HEK293 (cell line): Measurements from ENCODE around the gene NDUFS2.

Experiments used
- CTCF ChIA-PET: fragments of 350-600 bp; formaldehyde crosslinking; extraction: SDS; loops from one replicate; lab custom pipeline; 2021; ENCODE audit warnings: antibody characterized with exemption; lab: Yijun Ruan, JAX
- POLR2A ChIA-PET: fragments of 300-600 bp; formaldehyde crosslinking; extraction: SDS; loops from one replicate; lab custom pipeline; 2020; ENCODE audit warnings: antibody characterized with exemption, inconsistent platforms; lab: Yijun Ruan, JAX
- H3K27ac ChIP-seq: fragments of 200-500 bp; sonication (Bioruptor generic); 2 replicates; pipeline ENCODE4 v1.5.1; 2014; ENCODE audit warnings: low read depth, low read length, control low read depth, inconsistent platforms; ENCODE audit errors: extremely low read depth
- H3K36me3 ChIP-seq, 2 experiments: fragments of 200-500 bp in 1 of 2; sonication (Bioruptor generic) in 1 of 2; 1 replicate in 1 of 2; 2 replicates in 1 of 2; pipeline ENCODE4 v1.5.1; 2014 to 2017; ENCODE audit warnings: inconsistent platforms in 2 of 2, low read length in 2 of 2; ENCODE audit not compliant: control insufficient read depth in 2 of 2, insufficient read depth in 1 of 2
- H3K4me1 ChIP-seq: fragments of 200-500 bp; sonication (Bioruptor generic); 2 replicates; pipeline ENCODE4 v1.5.1; 2014; ENCODE audit warnings: mild to moderate bottlenecking, low read length, inconsistent platforms; ENCODE audit not compliant: control insufficient read depth, insufficient read depth
- H3K4me3 ChIP-seq: 2 replicates; pipeline ENCODE4 v1.5.1; 2011; ENCODE audit warnings: low read depth, mild to moderate bottlenecking, control low read depth, low read length, moderate library complexity
- H3K9me3 ChIP-seq: fragments of 200-500 bp; sonication (Bioruptor generic); 2 replicates; pipeline ENCODE4 v1.5.1; 2014; ENCODE audit warnings: low read depth, low read length, inconsistent platforms; ENCODE audit not compliant: control insufficient read depth, insufficient read depth
- IKZF3 ChIP-seq: fragments of 450-650 bp; IDR thresholded peaks from 2 replicates; pipeline ENCODE4 v1.5.0; 2018; ENCODE audit warnings: missing biosample characterization, mild to moderate bottlenecking, missing genetic modification characterization, moderate library complexity
- KLF1 ChIP-seq: fragments of 450-650 bp; formaldehyde crosslinking; IDR thresholded peaks from 2 replicates; pipeline ENCODE4 v1.5.1; 2016; ENCODE audit warnings: missing biosample characterization, missing genetic modification characterization
- PRDM10 ChIP-seq: fragments of 450-650 bp; formaldehyde crosslinking; IDR thresholded peaks from 2 replicates; pipeline ENCODE4 v1.5.1; 2016; ENCODE audit warnings: missing biosample characterization, missing genetic modification characterization
- SCRT1 ChIP-seq: fragments of 450-650 bp; formaldehyde crosslinking; IDR thresholded peaks from 2 replicates; pipeline ENCODE4 v1.5.1; 2016; ENCODE audit warnings: missing biosample characterization, missing genetic modification characterization, borderline replicate concordance
- SCRT2 ChIP-seq: fragments of 450-650 bp; formaldehyde crosslinking; IDR thresholded peaks from 2 replicates; pipeline ENCODE4 v1.5.1; 2016; ENCODE audit warnings: missing biosample characterization, missing genetic modification characterization
- SP3 ChIP-seq: fragments of 450-650 bp; formaldehyde crosslinking; IDR thresholded peaks from 2 replicates; pipeline ENCODE4 v1.5.1; 2016; ENCODE audit warnings: missing biosample characterization, missing genetic modification characterization
- ZBTB20 ChIP-seq: fragments of 450-650 bp; formaldehyde crosslinking; IDR thresholded peaks from 2 replicates; pipeline ENCODE4 v1.5.1; 2016; ENCODE audit warnings: missing biosample characterization, missing genetic modification characterization
- ZEB2 ChIP-seq: fragments of 450-650 bp; formaldehyde crosslinking; IDR thresholded peaks from 2 replicates; pipeline ENCODE4 v1.5.1; 2016; ENCODE audit warnings: missing biosample characterization, missing genetic modification characterization
- ZNF114 ChIP-seq: fragments of 450-650 bp; formaldehyde crosslinking; IDR thresholded peaks from 2 replicates; pipeline ENCODE4 v1.5.0; 2017; ENCODE audit warnings: missing biosample characterization, missing genetic modification characterization
- ZNF155 ChIP-seq: fragments of 450-650 bp; formaldehyde crosslinking; IDR thresholded peaks from 2 replicates; pipeline ENCODE4 v1.5.1; 2016; ENCODE audit warnings: missing biosample characterization, missing genetic modification characterization
- ZNF366 ChIP-seq: fragments of 450-650 bp; formaldehyde crosslinking; conservative IDR thresholded peaks from 2 replicates; pipeline ENCODE4 v1.5.1; 2016; ENCODE audit warnings: missing biosample characterization, missing genetic modification characterization
- ZNF518A ChIP-seq: fragments of 450-650 bp; formaldehyde crosslinking; conservative IDR thresholded peaks from 2 replicates; pipeline ENCODE4 v1.5.1; 2016; ENCODE audit warnings: low read depth, missing biosample characterization, missing genetic modification characterization
- ZNF626 ChIP-seq: fragments of 450-650 bp; sonication (Bioruptor Pico); formaldehyde crosslinking; IDR thresholded peaks from 2 replicates; pipeline ENCODE4 v1.5.1; 2018; ENCODE audit warnings: missing biosample characterization, missing genetic modification characterization, inconsistent platforms
- ZNF629 ChIP-seq: fragments of 450-650 bp; formaldehyde crosslinking; IDR thresholded peaks from 2 replicates; pipeline ENCODE4 v1.5.1; 2017; ENCODE audit warnings: missing biosample characterization, missing genetic modification characterization
- ZNF704 ChIP-seq: fragments of 450-650 bp; formaldehyde crosslinking; IDR thresholded peaks from 2 replicates; pipeline ENCODE4 v1.5.1; 2016; ENCODE audit warnings: missing biosample characterization, missing genetic modification characterization
- ZSCAN18 ChIP-seq: fragments of 450-650 bp; formaldehyde crosslinking; IDR thresholded peaks from 2 replicates; pipeline ENCODE4 v1.5.1; 2016; ENCODE audit warnings: missing biosample characterization, missing genetic modification characterization

Gene NDUFS2

GRCh38 chr1:161226320-161226711, 24.1 kb downstream of the NDUFS2 start (continued):
- TF ChIP-seq ZNF518A (tag by site-specific recombination) (no peak), ZNF629 (no peak)

GRCh38 chr1:161226759-161227158, 24.6 kb downstream of the NDUFS2 start:
- Histone ChIP-seq H3K36me3 (peaks cover 0 to 33% of the 10 kb centered on the region in 2 experiments; a peak in 1 of 3 replicates), H3K27ac (peak overlapping the region; percentile 26; the same call in 1 of the 2 replicates), H3K4me3 (peak overlapping the region; percentile 84), H3K9me3 (no peaks in the 10 kb centered on the region), H3K4me1 (peaks cover 4% of the 10 kb centered on the region; the same call in 1 of the 2 replicates)
- TF ChIP-seq IKZF3 (tag by site-specific recombination) (peak; percentile 54), SP3 (tag by site-specific recombination) (no peak), ZEB2 (tag by site-specific recombination) (no peak), ZNF114 (tag by site-specific recombination) (no peak), ZNF366 (tag by site-specific recombination) (peak; percentile 69), SCRT2 (peak; percentile 66), ZBTB20 (tag by site-specific recombination) (peak; percentile 32; the same call in 1 of the 2 replicates), ZNF155 (tag by site-specific recombination) (no peak), ZSCAN18 (tag by site-specific recombination) (no peak), PRDM10 (tag by site-specific recombination) (peak; percentile 85), ZNF626 (tag by site-specific recombination) (no peak), SCRT1 (tag by site-specific recombination) (peak; percentile 8; the same call in 1 of the 2 replicates), ZNF704 (tag by site-specific recombination) (no peak), KLF1 (no peak)
- ChIA-PET POLR2A (interaction anchor here (1.4 to 1.7 kb wide), 2 partner anchors 32 to 61 kb away, joined by 3 to 13 read pairs; partner anchors contain the start of genes PCP4L1 and PPOX), CTCF (interaction anchor here (0.7 to 9.7 kb wide), 34 partner anchors 8 to 591 kb away, joined by 3 to 146 read pairs (median 7); partner anchors contain the start of genes ADAMTS4, FCER1G, NDUFS2 and NR1I3)
